OCI-LY3 (cell line): ENCODE data around the gene MYH9.

Source experiments
- H2AFZ ChIP-seq: fragments of 200-600, 300-600 bp; shearing (Covaris generic); 2 replicates; pipeline ENCODE4 v1.6.0; 2014; ENCODE audit warnings: antibody characterized with exemption, low read depth, low read length
- H3K27ac ChIP-seq: fragments of 200-600, 300-600 bp; sonication (generic); 2 replicates; pipeline ENCODE4 v1.5.1; 2014; ENCODE audit warnings: mild to moderate bottlenecking, low read length, moderate library complexity, mixed read lengths
- H3K27me3 ChIP-seq: fragments of 200-600, 300-600 bp; sonication (generic); 2 replicates; pipeline ENCODE4 v1.6.1; 2014; ENCODE audit warnings: low read depth, low read length, mixed read lengths
- H3K36me3 ChIP-seq: fragments of 200-600, 300-600 bp; sonication (generic); replicated peaks from 2 replicates; pipeline ENCODE3; 2014; ENCODE audit warnings: low read depth, low read length, mixed read lengths
- H3K4me1 ChIP-seq: fragments of 300-600, 200-600 bp; sonication (generic); 2 replicates; pipeline ENCODE4 v1.6.1; 2014; ENCODE audit warnings: low read length, mixed read lengths
- H3K4me2 ChIP-seq: fragments of 200-600, 300-600 bp; sonication (generic); 2 replicates; pipeline ENCODE4 v1.6.1; 2014; ENCODE audit warnings: low read length, mixed read lengths
- H3K4me3 ChIP-seq: fragments of 300-600, 200-600 bp; sonication (generic); 2 replicates; pipeline ENCODE4 v1.5.1; 2014; ENCODE audit warnings: antibody characterized with exemption, mild to moderate bottlenecking, low read length, moderate library complexity
- H3K79me2 ChIP-seq: fragments of 300-600, 200-600 bp; shearing (Covaris generic); 2 replicates; pipeline ENCODE4 v1.6.1; 2014; ENCODE audit warnings: mild to moderate bottlenecking, low read length, mixed read lengths
- H3K9ac ChIP-seq: fragments of 300-600, 200-600 bp; shearing (Covaris generic); 2 replicates; pipeline ENCODE4 v1.6.0; 2014; ENCODE audit warnings: mild to moderate bottlenecking, low read length, moderate library complexity
- H3K9me3 ChIP-seq: fragments of 200-600, 300-600 bp; shearing (Covaris generic); 2 replicates; pipeline ENCODE4 v1.6.1; 2014; ENCODE audit warnings: low read length, mixed read lengths; ENCODE audit not compliant: insufficient read depth
- H4K20me1 ChIP-seq: fragments of 200-600, 300-600 bp; sonication (generic); 2 replicates; pipeline ENCODE4 v1.6.1; 2016; ENCODE audit warnings: low read length, mixed read lengths; ENCODE audit not compliant: insufficient read depth
- CTCF ChIP-seq: fragments of 200-600, 300-600 bp; sonication (generic); IDR thresholded peaks from 2 replicates; pipeline ENCODE4 v1.5.1; 2014; ENCODE audit warnings: antibody characterized with exemption, low read length, low read depth
- EZH2phosphoT487 ChIP-seq: fragments of 200-600 bp; shearing (Covaris generic); IDR thresholded peaks from 2 replicates; pipeline ENCODE4 v1.6.1; 2018; ENCODE audit warnings: antibody characterized with exemption, mixed run types, low read depth

The MYH9 gene

GRCh38 chr22:36381513-36382128 lies 6.1 kb downstream of the MYH9 start:
- no peak overlapping the region for H3K4me3 ChIP-seq
- no peak for TF ChIP-seq CTCF
- TF ChIP-seq EZH2phosphoT487, result no peak
- H3K9ac ChIP-seq, result no peak overlapping the region
- H3K9me3 ChIP-seq, result no peaks in the 10 kb centered on the region
- no peaks in the 10 kb centered on the region for H3K27me3 ChIP-seq
- peaks cover 44% of the 10 kb centered on the region for H3K4me1 ChIP-seq
- H3K36me3 ChIP-seq, result peaks cover 56% of the 10 kb centered on the region
- H4K20me1 ChIP-seq, result peaks cover 80% of the 10 kb centered on the region
- H3K79me2 ChIP-seq, result peaks cover 100% of the 10 kb centered on the region
- H3K27ac ChIP-seq, result no peak overlapping the region
- H3K4me2 ChIP-seq, result no peak overlapping the region
- no peak overlapping the region for H2AFZ ChIP-seq

GRCh38 chr22:36379593-36380361 lies 8.0 kb downstream of the MYH9 start:
- TF ChIP-seq CTCF (no peak), EZH2phosphoT487 (no peak)
- H3K27ac ChIP-seq, result no peak overlapping the region
- no peak overlapping the region for H3K4me2 ChIP-seq
- H2AFZ ChIP-seq, result no peak overlapping the region
- H3K36me3 ChIP-seq, result peaks cover 55% of the 10 kb centered on the region
- no peak overlapping the region for H3K4me3 ChIP-seq
- H3K9ac ChIP-seq, result no peak overlapping the region
- peaks cover 100% of the 10 kb centered on the region for H3K79me2 ChIP-seq
- no peaks in the 10 kb centered on the region for H3K9me3 ChIP-seq
- H3K4me1 ChIP-seq, result peaks cover 30% of the 10 kb centered on the region
- no peaks in the 10 kb centered on the region for H3K27me3 ChIP-seq
- H4K20me1 ChIP-seq, result peaks cover 86% of the 10 kb centered on the region

- no peaks in the 10 kb centered on the region for H3K27me3 ChIP-seq
- TF ChIP-seq EZH2phosphoT487, result no peak
- TF ChIP-seq CTCF, result no peak
- H3K4me1 ChIP-seq, result peaks cover 23% of the 10 kb centered on the region
- no peak overlapping the region for H3K27ac ChIP-seq
- H3K4me3 ChIP-seq, result no peak overlapping the region
- H3K79me2 ChIP-seq, result peaks cover 100% of the 10 kb centered on the region
- no peaks in the 10 kb centered on the region for H3K9me3 ChIP-seq
- H2AFZ ChIP-seq, result no peak overlapping the region
- H3K9ac ChIP-seq, result no peak overlapping the region
- peaks cover 88% of the 10 kb centered on the region for H4K20me1 ChIP-seq
- peaks cover 54% of the 10 kb centered on the region for H3K36me3 ChIP-seq
- H3K4me2 ChIP-seq, result no peak overlapping the region
Observed at GRCh38 chr22:36378869-36379217, 8.9 kb downstream of the MYH9 start.

GRCh38 chr22:36378080-36378868 lies 9.5 kb downstream of the MYH9 start:
- TF ChIP-seq CTCF, result no peak
- no peak for TF ChIP-seq EZH2phosphoT487
- no peak overlapping the region for H3K4me3 ChIP-seq

More at GRCh38 chr22:36378080-36378868, 9.5 kb downstream of the MYH9 start:
- Histone ChIP-seq H4K20me1 (peaks cover 90% of the 10 kb centered on the region), H3K79me2 (peaks cover 100% of the 10 kb centered on the region), H2AFZ (no peak overlapping the region), H3K27me3 (no peaks in the 10 kb centered on the region), H3K4me1 (peaks cover 19% of the 10 kb centered on the region), H3K36me3 (peaks cover 57% of the 10 kb centered on the region), H3K9me3 (no peaks in the 10 kb centered on the region), H3K27ac (no peak overlapping the region), H3K4me2 (no peak overlapping the region), H3K9ac (no peak overlapping the region)
